Activated CD8-positive, alpha-beta T cell treated with anti-CD3 and anti-CD28 coated beads for 36 hours (primary cell): Measurements from ENCODE around the gene ANKRD61. TPM values are rescaled to one million over a fixed set of nuclear protein-coding genes. Genes with fewer than 3 reads are reported as not detected.
"Not testable (repeated sequence)": the region's sequence is repeated elsewhere in the genome, so short reads cannot be mapped to it uniquely, and the experiment has no call there.

Source experiments
- ATAC-seq: fragments of 200-7000 bp; cut with Tn5 transposase; one replicate; pipeline ENCODE4 v1.10.0; 2021; ENCODE audit warnings: mild to moderate bottlenecking, moderate library complexity
- CTCF ChIA-PET: fragments of 350-600 bp; sonication (Branson Sonifier 250); formaldehyde crosslinking; loops from one replicate; lab custom pipeline; 2021; ENCODE audit warnings: antibody characterized with exemption; lab: Charles Lee
- POLR2A ChIA-PET: fragments of 350-600 bp; sonication (Branson Sonifier 250); formaldehyde crosslinking; loops from one replicate; lab custom pipeline; 2021; ENCODE audit warnings: antibody characterized with exemption; lab: Charles Lee
- DNase-seq: peaks from one replicate; pipeline ENCODE4 v3.0.0-alpha.2; 2020
- H3K27ac Mint-ChIP-seq: one replicate; pipeline ENCODE4 v1.8.0; 2021; ENCODE audit warnings: mild to moderate bottlenecking, mixed read lengths
- H3K27me3 Mint-ChIP-seq: one replicate; pipeline ENCODE4 v1.8.0; 2021; ENCODE audit warnings: mixed read lengths
- H3K36me3 Mint-ChIP-seq: one replicate; pipeline ENCODE4 v1.8.0; 2021; ENCODE audit warnings: low read depth, mixed read lengths
- H3K4me1 Mint-ChIP-seq: one replicate; pipeline ENCODE4 v1.8.0; 2021; ENCODE audit warnings: low read depth, mixed read lengths
- H3K4me3 Mint-ChIP-seq: one replicate; pipeline ENCODE4 v1.8.0; 2021; ENCODE audit warnings: mild to moderate bottlenecking, moderate library complexity, mixed read lengths
- H3K9me3 Mint-ChIP-seq: one replicate; pipeline ENCODE4 v1.8.0; 2021; ENCODE audit warnings: mixed read lengths
- intact Hi-C: fragments of 100-400 bp; cut with micrococcal nuclease; formaldehyde crosslinking; loops from one replicate; pipeline ENCODE4 v1.10.0; 2022
- total RNA-seq, 2 experiments: library from RNA; stranded (reverse); gene quantifications; one replicate each; pipeline ENCODE4 v1.2.3, GENCODE V29; 2021
- TF ChIP-seq, protein P1 (sequence below): fragments of 200-600 bp; IDR thresholded peaks from one replicate; pipeline ENCODE4 v1.8.0; 2022; ENCODE audit warnings: antibody characterized with exemption, mild to moderate bottlenecking

ANKRD61 gene
- total RNA-seq, 2 experiments from 2014 or later = 0.27 TPM; not detected in 1

DNA sequence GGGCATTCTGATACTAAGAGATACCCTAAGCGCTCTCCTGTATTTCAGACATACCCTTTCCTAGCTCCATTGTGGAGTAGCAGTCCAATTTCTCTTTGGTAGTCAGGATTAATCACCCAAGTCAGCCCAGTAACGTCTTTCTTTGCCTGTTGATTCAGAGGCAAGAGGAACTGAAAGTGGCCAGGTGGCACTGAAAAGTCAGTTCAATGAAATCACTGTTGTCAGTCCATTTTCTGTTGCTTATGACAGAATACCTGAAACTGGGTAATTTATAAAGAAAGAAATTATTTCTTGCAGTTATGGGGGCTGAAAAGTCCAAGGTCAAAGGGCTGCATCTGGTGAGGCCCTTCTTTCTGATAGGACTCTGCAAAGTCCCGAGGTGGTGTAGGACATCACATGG is 40.2 kb downstream of the ANKRD61 start:
- CTCF ChIA-PET = interaction anchor here (1.3 kb wide), 1 partner anchor 10 kb away, joined by 3 read pairs; no protein-coding TSS in a partner anchor
- no peak overlapping the region for H3K4me3 Mint-ChIP-seq

GRCh38 chr7:6074612-6075380 is 43.6 kb downstream of the ANKRD61 start:
- POLR2A ChIA-PET = no interaction called here
- H3K27ac Mint-ChIP-seq = no peak overlapping the region
- no peaks in the 10 kb centered on the region for H3K9me3 Mint-ChIP-seq
- intact Hi-C loops = no loop called here
- ATAC-seq = no peak
- no peaks in the 10 kb centered on the region for H3K36me3 Mint-ChIP-seq
- CTCF ChIA-PET = no interaction called here
- no peaks in the 10 kb centered on the region for H3K4me1 Mint-ChIP-seq
- TF ChIP-seq, protein P1, sequence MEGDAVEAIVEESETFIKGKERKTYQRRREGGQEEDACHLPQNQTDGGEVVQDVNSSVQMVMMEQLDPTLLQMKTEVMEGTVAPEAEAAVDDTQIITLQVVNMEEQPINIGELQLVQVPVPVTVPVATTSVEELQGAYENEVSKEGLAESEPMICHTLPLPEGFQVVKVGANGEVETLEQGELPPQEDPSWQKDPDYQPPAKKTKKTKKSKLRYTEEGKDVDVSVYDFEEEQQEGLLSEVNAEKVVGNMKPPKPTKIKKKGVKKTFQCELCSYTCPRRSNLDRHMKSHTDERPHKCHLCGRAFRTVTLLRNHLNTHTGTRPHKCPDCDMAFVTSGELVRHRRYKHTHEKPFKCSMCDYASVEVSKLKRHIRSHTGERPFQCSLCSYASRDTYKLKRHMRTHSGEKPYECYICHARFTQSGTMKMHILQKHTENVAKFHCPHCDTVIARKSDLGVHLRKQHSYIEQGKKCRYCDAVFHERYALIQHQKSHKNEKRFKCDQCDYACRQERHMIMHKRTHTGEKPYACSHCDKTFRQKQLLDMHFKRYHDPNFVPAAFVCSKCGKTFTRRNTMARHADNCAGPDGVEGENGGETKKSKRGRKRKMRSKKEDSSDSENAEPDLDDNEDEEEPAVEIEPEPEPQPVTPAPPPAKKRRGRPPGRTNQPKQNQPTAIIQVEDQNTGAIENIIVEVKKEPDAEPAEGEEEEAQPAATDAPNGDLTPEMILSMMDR = no peak
- H3K4me3 Mint-ChIP-seq = no peak overlapping the region
- H3K27me3 Mint-ChIP-seq = no peaks in the 10 kb centered on the region
- DNase-seq = no peak

More for the DNA sequence above, 40.2 kb downstream of the ANKRD61 start:
- no peak for DNase-seq
- no peak for ATAC-seq
- Mint-ChIP-seq H3K27ac (no peak overlapping the region), H3K9me3 (no peaks in the 10 kb centered on the region), H3K27me3 (no peaks in the 10 kb centered on the region), H3K4me1 (no peaks in the 10 kb centered on the region), H3K36me3 (no peaks in the 10 kb centered on the region)
- TF ChIP-seq, protein P1 = no peak
- intact Hi-C loops = no loop called here
- POLR2A ChIA-PET = no interaction called here

- POLR2A ChIA-PET = no interaction called here
- no peaks in the 10 kb centered on the region for H3K27me3 Mint-ChIP-seq
These were observed 47.4 kb downstream of the ANKRD61 start for GRCh38 chr7:6078548-6078947.

DNA sequence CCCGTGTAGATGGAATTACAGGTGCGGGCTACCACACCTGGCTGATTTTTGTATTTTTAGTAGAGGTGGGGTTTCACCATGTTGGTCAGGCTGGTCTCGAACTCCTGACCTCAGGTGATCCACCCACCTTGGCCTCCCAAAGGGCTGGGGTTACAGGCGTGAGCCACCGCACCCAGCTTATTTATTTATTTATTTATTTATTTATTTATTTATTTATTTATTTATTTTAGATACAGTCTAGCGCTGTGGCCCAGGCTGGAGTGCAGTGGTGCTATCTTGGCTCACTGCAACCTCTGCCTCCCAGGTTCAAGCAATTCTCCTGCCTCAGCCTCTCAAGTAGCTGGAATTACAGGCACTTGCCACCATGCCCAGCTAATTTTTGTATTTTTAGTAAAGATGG is 51.9 kb downstream of the ANKRD61 start:
- H3K36me3 Mint-ChIP-seq, DNase-seq, H3K27ac Mint-ChIP-seq, H3K9me3 Mint-ChIP-seq, intact Hi-C loops, CTCF ChIA-PET, ATAC-seq, H3K4me3 Mint-ChIP-seq, H3K27me3 Mint-ChIP-seq, H3K4me1 Mint-ChIP-seq: not testable (repeated sequence)
- POLR2A ChIA-PET = interaction anchor here (0.6 kb wide), 1 partner anchor 118 kb away, joined by 3 read pairs; no protein-coding TSS in a partner anchor

More at GRCh38 chr7:6078548-6078947, 47.4 kb downstream of the ANKRD61 start:
- no peak overlapping the region for H3K27ac Mint-ChIP-seq
- no peaks in the 10 kb centered on the region for H3K9me3 Mint-ChIP-seq
- CTCF ChIA-PET = no interaction called here
- H3K4me1 Mint-ChIP-seq = no peaks in the 10 kb centered on the region
- no peak for ATAC-seq
- TF ChIP-seq, protein P1 = no peak
- H3K4me3 Mint-ChIP-seq = no peak overlapping the region
- DNase-seq = no peak
- intact Hi-C loops = no loop called here
- no peaks in the 10 kb centered on the region for H3K36me3 Mint-ChIP-seq

Other genes starting within 250 kb of the ANKRD61 start
- gene RNF216, start 249.7 kb upstream of the ANKRD61 start, total RNA-seq = 10 to 100 TPM; 46.2 to 48.0 TPM
- not detected for gene OCM, start 150.6 kb upstream of the ANKRD61 start, total RNA-seq
- 100 to 1,000 TPM; 102 to 107 TPM for gene CCZ1, start 132.6 kb upstream of the ANKRD61 start, total RNA-seq
- under 1 TPM in 1 of 2 experiments, not detected in 1; 0.59 TPM for gene RSPH10B, start 60.7 kb upstream of the ANKRD61 start, total RNA-seq
- 10 to 100 TPM; 20.5 to 22.8 TPM for gene PMS2, start 22.3 kb upstream of the ANKRD61 start, total RNA-seq
- gene AIMP2, start 22.1 kb upstream of the ANKRD61 start, total RNA-seq = 10 to 100 TPM; 50.6 to 54.7 TPM
- 100 to 1,000 TPM; 110 to 115 TPM for gene EIF2AK1, start 27.8 kb downstream of the ANKRD61 start, total RNA-seq
- 10 to 100 TPM in 1 of 2 experiments, 1 to 10 TPM in 1; 9.7 to 10.4 TPM for gene USP42, start 73.6 kb downstream of the ANKRD61 start, total RNA-seq
- gene CYTH3, start 241.2 kb downstream of the ANKRD61 start, total RNA-seq = 1 to 10 TPM in 1 of 2 experiments, under 1 TPM in 1; 0.92 to 2.3 TPM